RWPE2 (cell line): ENCODE data around the gene CAPZA3.
"Not testable (repeated sequence)": the region's sequence is repeated elsewhere in the genome, so short reads cannot be mapped to it uniquely, and the experiment has no call there.

Experiments used
- ATAC-seq: fragments of 200-7000 bp; cut with Tn5 transposase; 3 replicates; pipeline ENCODE4 v1.9.1; 2021; ENCODE audit warnings: low read depth
- DNase-seq: peaks from one replicate; pipeline ENCODE4 v3.0.0-alpha.2; 2020; ENCODE audit warnings: low spot score
- H3K27ac ChIP-seq: fragments of 450-650 bp; 2 replicates; pipeline ENCODE4 v1.5.1; 2017; ENCODE audit warnings: mild to moderate bottlenecking; ENCODE audit not compliant: poor library complexity, severe bottlenecking
- H3K27me3 ChIP-seq: fragments of 250-450 bp; sonication (Bioruptor Pico); 2 replicates; pipeline ENCODE4 v1.5.1; 2021; ENCODE audit warnings: mild to moderate bottlenecking, moderate library complexity; ENCODE audit not compliant: insufficient read depth, poor library complexity, severe bottlenecking
- H3K36me3 ChIP-seq: fragments of 250-450 bp; sonication (Bioruptor Pico); 2 replicates; pipeline ENCODE4 v1.5.1; 2020; ENCODE audit warnings: low read depth, mild to moderate bottlenecking, moderate library complexity
- H3K4me1 ChIP-seq: fragments of 250-450 bp; sonication (Bioruptor Pico); 2 replicates; pipeline ENCODE4 v1.5.1; 2021; ENCODE audit warnings: mild to moderate bottlenecking, moderate library complexity; ENCODE audit not compliant: insufficient read depth, poor library complexity, severe bottlenecking
- H3K4me3 ChIP-seq: fragments of 250-450 bp; sonication (Bioruptor Pico); 2 replicates; pipeline ENCODE4 v1.5.1; 2021; ENCODE audit warnings: mild to moderate bottlenecking, moderate library complexity; ENCODE audit not compliant: severe bottlenecking
- H3K9me3 ChIP-seq: fragments of 250-450 bp; sonication (Bioruptor Pico); 2 replicates; pipeline ENCODE4 v1.5.1; 2021; ENCODE audit warnings: mild to moderate bottlenecking, moderate library complexity; ENCODE audit not compliant: severe bottlenecking
- CTCF ChIP-seq: fragments of 450-650 bp; IDR thresholded peaks from one replicate; pipeline ENCODE4 v1.5.1; 2017; ENCODE audit warnings: mild to moderate bottlenecking, moderate library complexity; ENCODE audit not compliant: poor library complexity, severe bottlenecking

CAPZA3 gene, protein sequence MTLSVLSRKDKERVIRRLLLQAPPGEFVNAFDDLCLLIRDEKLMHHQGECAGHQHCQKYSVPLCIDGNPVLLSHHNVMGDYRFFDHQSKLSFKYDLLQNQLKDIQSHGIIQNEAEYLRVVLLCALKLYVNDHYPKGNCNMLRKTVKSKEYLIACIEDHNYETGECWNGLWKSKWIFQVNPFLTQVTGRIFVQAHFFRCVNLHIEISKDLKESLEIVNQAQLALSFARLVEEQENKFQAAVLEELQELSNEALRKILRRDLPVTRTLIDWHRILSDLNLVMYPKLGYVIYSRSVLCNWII

DNA sequence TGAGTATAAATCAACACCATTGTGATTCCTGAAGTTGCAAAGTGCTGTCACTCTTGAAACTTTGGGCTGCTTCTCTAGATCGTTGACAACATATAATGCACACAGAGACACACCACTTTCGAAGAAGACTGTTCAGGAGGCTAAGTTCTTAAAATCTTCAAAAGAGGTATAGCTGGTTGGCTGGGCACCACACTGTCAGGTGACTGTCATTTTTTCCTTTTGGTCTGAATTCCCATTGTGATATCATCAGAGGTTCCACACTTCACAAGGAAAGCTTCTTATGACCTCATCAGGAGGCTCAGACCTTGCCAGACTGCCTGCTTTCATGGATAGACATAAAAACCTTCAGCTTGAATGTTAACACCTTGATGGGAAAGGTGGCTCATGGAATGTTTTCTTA is at the start of gene CAPZA3, which contains the start of gene PLCZ1:
TSS of gene CAPZA3 (plus strand) at position 301 of the 400 bp plus-strand sequence. CDS start 150 bp downstream, outside the sequence.
TSS of gene PLCZ1 (minus strand) at position 194 of the 400 bp plus-strand sequence. CDS start 641 bp downstream, outside the sequence.
- Histone ChIP-seq H3K27ac (no peak within 1 kb of the TSS), H3K27me3 (no peaks in the 10 kb centered on the region), H3K9me3 (no peaks in the 10 kb centered on the region), H3K36me3 (no peaks in the 10 kb centered on the region), H3K4me3 (no peak within 1 kb of the TSS), H3K4me1 (no peaks in the 10 kb centered on the region)
- no peak for DNase-seq
- no peak for ATAC-seq
- no peak for TF ChIP-seq CTCF

DNA sequence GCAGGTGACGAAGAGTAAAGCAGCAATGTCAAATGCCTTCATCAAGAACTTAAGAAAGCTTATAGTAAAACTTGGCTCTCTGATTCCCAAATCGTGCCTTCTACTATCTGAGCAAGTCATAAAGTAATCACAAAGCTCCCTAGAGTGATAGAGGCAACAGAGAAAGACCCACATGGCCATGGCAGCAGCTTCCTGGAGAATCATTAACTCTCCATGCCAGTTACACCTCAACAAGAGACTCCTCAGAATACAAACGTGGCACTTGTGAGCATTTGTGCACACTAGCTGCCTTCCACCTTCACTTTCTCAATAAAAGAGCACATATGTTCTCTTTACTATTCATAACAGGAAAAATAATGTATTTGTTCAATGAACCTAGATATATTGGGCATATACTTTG is 48.1 kb upstream of the CAPZA3 start:
- no peaks in the 10 kb centered on the region for H3K9me3 ChIP-seq
- no peak for TF ChIP-seq CTCF
- H3K4me3 ChIP-seq: no peak overlapping the region
- H3K27me3 ChIP-seq: no peaks in the 10 kb centered on the region
- no peaks in the 10 kb centered on the region for H3K36me3 ChIP-seq
- H3K27ac ChIP-seq: peak overlapping the region; percentile 88
- no peak for ATAC-seq
- peaks cover 14% of the 10 kb centered on the region for H3K4me1 ChIP-seq
- DNase-seq: no peak

DNA sequence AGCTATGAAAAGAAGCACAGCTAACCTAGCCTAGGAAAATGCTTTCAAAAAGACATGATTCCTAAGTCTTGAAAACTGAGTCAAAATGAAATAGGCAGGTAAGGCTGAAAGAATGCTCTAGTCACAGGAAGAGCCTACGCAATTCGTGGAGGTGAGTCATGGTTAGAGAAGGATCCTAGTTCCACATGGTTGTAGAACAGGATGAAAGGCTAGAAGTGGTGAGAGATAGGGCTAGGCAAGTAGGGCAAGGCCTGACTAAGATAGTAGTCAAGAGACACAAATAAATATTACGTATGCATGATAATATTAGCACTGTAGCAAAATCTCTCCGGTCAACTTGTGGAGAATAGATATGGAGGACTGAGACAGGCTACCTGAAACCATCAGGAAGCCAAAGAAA is 47.3 kb upstream of the CAPZA3 start:
- ATAC-seq (peak; percentile 100), DNase-seq (peak; percentile 34)
- no peaks in the 10 kb centered on the region for H3K36me3 ChIP-seq
- H3K9me3 ChIP-seq: no peaks in the 10 kb centered on the region
- peak overlapping the region; percentile 88 for H3K27ac ChIP-seq
- H3K4me3 ChIP-seq: no peak overlapping the region
- H3K4me1 ChIP-seq: peaks cover 11% of the 10 kb centered on the region
- H3K27me3 ChIP-seq: no peaks in the 10 kb centered on the region
- no peak for TF ChIP-seq CTCF

DNA sequence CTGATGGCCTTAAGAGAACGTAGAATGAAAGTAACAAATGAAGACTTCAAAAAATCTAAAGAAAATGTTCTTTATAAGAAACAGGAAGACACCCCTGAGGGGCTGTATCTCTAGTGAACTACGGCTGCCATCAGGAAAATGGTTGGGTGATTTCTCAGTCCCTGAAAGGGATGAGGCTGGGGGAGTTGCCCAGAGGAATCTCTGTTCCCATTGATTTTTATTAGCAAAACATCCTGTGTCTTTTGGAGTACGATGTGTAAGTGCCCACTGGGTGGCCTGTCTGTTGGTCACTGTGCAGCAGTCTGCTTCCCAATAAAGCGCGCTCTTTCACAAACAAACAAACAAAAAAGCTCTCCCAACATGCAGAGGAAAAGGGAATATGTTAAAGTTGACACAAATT is 43.9 kb upstream of the CAPZA3 start:
- not testable (repeated sequence) for ATAC-seq, DNase-seq, H3K9me3 ChIP-seq

GRCh38 chr12:18696971-18697602 is 40.8 kb upstream of the CAPZA3 start:
- Histone ChIP-seq H3K4me3 (no peak overlapping the region), H3K27me3 (no peaks in the 10 kb centered on the region), H3K9me3 (no peaks in the 10 kb centered on the region), H3K4me1 (peaks cover 7% of the 10 kb centered on the region), H3K36me3 (no peaks in the 10 kb centered on the region), H3K27ac (no peak overlapping the region)
- ATAC-seq: peak; percentile 68
- no peak for DNase-seq
- TF ChIP-seq CTCF: no peak

More for the DNA sequence above, 43.9 kb upstream of the CAPZA3 start:
- not testable (repeated sequence) for H3K36me3 ChIP-seq, H3K27ac ChIP-seq, H3K27me3 ChIP-seq, H3K4me3 ChIP-seq
- peaks cover 18% of the 10 kb centered on the region for H3K4me1 ChIP-seq
